ENCODE measurements around the gene LPP.

DNA sequence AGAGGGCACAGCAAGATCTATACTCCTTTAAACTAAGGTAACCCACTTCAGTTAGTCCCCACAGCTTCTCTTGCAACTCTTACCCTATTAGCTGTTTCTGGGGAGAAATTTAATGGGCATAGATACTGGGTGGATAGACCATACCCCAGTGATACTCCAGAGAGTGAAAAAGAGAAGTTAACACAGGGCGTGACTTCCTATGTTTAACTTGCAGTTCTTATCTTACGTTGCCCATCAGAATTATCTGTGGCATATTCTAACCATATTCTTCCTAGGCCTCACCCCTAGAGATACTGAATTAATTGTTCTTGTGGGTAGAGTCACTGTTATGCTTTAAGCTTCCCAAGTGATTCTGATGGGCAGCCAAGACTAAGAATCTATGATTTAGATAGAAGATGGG lies 532.4 kb downstream of the LPP start:
- TF ChIP-seq, protein P1, sequence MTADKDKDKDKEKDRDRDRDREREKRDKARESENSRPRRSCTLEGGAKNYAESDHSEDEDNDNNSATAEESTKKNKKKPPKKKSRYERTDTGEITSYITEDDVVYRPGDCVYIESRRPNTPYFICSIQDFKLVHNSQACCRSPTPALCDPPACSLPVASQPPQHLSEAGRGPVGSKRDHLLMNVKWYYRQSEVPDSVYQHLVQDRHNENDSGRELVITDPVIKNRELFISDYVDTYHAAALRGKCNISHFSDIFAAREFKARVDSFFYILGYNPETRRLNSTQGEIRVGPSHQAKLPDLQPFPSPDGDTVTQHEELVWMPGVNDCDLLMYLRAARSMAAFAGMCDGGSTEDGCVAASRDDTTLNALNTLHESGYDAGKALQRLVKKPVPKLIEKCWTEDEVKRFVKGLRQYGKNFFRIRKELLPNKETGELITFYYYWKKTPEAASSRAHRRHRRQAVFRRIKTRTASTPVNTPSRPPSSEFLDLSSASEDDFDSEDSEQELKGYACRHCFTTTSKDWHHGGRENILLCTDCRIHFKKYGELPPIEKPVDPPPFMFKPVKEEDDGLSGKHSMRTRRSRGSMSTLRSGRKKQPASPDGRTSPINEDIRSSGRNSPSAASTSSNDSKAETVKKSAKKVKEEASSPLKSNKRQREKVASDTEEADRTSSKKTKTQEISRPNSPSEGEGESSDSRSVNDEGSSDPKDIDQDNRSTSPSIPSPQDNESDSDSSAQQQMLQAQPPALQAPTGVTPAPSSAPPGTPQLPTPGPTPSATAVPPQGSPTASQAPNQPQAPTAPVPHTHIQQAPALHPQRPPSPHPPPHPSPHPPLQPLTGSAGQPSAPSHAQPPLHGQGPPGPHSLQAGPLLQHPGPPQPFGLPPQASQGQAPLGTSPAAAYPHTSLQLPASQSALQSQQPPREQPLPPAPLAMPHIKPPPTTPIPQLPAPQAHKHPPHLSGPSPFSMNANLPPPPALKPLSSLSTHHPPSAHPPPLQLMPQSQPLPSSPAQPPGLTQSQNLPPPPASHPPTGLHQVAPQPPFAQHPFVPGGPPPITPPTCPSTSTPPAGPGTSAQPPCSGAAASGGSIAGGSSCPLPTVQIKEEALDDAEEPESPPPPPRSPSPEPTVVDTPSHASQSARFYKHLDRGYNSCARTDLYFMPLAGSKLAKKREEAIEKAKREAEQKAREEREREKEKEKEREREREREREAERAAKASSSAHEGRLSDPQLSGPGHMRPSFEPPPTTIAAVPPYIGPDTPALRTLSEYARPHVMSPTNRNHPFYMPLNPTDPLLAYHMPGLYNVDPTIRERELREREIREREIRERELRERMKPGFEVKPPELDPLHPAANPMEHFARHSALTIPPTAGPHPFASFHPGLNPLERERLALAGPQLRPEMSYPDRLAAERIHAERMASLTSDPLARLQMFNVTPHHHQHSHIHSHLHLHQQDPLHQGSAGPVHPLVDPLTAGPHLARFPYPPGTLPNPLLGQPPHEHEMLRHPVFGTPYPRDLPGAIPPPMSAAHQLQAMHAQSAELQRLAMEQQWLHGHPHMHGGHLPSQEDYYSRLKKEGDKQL (CRISPR knock-in tag; IDR thresholded peaks at IDR 0.05; ENCODE audit: borderline replicate concordance) = no peak
- no peak for TF ChIP-seq ZFPM2 (CRISPR knock-in tag; IDR thresholded peaks at IDR 0.05)
- TF ChIP-seq TRIM24 (IDR thresholded peaks at IDR 0.05) = no peak
- TF ChIP-seq, protein P2, sequence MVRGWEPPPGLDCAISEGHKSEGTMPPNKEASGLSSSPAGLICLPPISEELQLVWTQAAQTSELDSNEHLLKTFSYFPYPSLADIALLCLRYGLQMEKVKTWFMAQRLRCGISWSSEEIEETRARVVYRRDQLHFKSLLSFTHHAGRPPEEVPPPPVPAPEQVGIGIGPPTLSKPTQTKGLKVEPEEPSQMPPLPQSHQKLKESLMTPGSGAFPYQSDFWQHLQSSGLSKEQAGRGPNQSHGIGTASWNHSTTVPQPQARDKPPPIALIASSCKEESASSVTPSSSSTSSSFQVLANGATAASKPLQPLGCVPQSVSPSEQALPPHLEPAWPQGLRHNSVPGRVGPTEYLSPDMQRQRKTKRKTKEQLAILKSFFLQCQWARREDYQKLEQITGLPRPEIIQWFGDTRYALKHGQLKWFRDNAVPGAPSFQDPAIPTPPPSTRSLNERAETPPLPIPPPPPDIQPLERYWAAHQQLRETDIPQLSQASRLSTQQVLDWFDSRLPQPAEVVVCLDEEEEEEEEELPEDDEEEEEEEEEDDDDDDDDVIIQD (CRISPR knock-in tag; IDR thresholded peaks at IDR 0.05) = no peak
- no peak for TF ChIP-seq KDM1A (IDR thresholded peaks at IDR 0.05)
- no peak for TF ChIP-seq CHD2 (IDR thresholded peaks at IDR 0.05; ENCODE audit: low read depth, low read length)
- TF ChIP-seq EP300 (IDR thresholded peaks at IDR 0.05; ENCODE audit: low read length) = no peak

Measured in K562 (cell line).